Measurements from ENCODE around the gene REN.

DNA sequence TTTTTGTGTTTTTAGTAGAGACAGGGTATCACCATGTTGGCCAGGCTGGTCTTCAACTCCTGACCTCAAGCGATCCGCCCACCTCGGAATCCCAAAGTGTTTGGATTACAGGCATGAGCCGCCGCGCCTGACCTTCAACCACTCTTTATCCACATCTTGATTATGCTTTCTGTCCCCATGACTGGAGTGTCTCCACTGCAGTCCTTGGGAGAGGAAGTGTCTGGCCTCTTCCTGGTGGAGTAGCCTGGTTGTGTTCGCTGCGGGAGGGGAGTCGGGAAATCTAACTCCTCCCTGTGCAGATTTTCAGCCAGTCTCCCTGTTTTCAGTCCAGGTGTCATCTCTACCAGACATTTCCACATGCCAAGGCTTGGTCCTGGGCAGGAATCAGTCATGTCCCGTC is 20.5 kb upstream of the REN start:
- TF ChIP-seq, protein P1, sequence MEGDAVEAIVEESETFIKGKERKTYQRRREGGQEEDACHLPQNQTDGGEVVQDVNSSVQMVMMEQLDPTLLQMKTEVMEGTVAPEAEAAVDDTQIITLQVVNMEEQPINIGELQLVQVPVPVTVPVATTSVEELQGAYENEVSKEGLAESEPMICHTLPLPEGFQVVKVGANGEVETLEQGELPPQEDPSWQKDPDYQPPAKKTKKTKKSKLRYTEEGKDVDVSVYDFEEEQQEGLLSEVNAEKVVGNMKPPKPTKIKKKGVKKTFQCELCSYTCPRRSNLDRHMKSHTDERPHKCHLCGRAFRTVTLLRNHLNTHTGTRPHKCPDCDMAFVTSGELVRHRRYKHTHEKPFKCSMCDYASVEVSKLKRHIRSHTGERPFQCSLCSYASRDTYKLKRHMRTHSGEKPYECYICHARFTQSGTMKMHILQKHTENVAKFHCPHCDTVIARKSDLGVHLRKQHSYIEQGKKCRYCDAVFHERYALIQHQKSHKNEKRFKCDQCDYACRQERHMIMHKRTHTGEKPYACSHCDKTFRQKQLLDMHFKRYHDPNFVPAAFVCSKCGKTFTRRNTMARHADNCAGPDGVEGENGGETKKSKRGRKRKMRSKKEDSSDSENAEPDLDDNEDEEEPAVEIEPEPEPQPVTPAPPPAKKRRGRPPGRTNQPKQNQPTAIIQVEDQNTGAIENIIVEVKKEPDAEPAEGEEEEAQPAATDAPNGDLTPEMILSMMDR (conservative IDR thresholded peaks at IDR 0.05): no peak
- no peak for TF ChIP-seq EZH2 (IDR thresholded peaks at IDR 0.05; ENCODE audit: low read depth)

Measured in PC-9 (cell line).